Measurements from ENCODE around the gene FLVCR1.

- TF ChIP-seq POLR2AphosphoS5 (IDR thresholded peaks at IDR 0.05; ENCODE audit: insufficient read depth, low read depth, low read length) (no peak), CTCF (IDR thresholded peaks at IDR 0.05; ENCODE audit: extremely low read depth in 1 of 2, insufficient read depth in 1 of 2, low read depth in 1 of 2, low read length in 2 of 2) (no peak), POLR2A (IDR thresholded peaks at IDR 0.05; ENCODE audit: low read depth, low read length) (no peak)
Observed at GRCh38 chr1:212824201-212824600, 33.9 kb upstream of the FLVCR1 start.
